PFSK-1 (cell line): ENCODE data around the gene CFAP57.

Experiments
- FOXP2 ChIP-seq: optimal IDR thresholded peaks from 2 replicates; pipeline ENCODE3; 2011; ENCODE audit warnings: borderline replicate concordance, control low read depth, inconsistent platforms; ENCODE audit not compliant: insufficient read depth; ENCODE audit errors: extremely low read length, extremely low read depth
- POLR2AphosphoS5 ChIP-seq: IDR thresholded peaks from 2 replicates; pipeline ENCODE4 v1.6.1; 2012; ENCODE audit warnings: low read depth, mild to moderate bottlenecking, control low read depth, low read length, moderate library complexity
- REST ChIP-seq, 2 experiments: IDR thresholded peaks; 2 replicates each; pipeline versions ENCODE4 v1.6.1 to v1.8.0; 2011 to 2012; ENCODE audit warnings: low read depth in 2 of 2, low read length in 2 of 2, control low read depth in 1 of 2, inconsistent platforms in 1 of 2, mild to moderate bottlenecking in 1 of 2, moderate library complexity in 1 of 2; ENCODE audit not compliant: insufficient read depth in 1 of 2
- SIN3A ChIP-seq: IDR thresholded peaks from 2 replicates; pipeline ENCODE4 v1.6.1; 2012; ENCODE audit warnings: mild to moderate bottlenecking, low read length, moderate library complexity, borderline replicate concordance; ENCODE audit not compliant: insufficient read depth
- TAF1 ChIP-seq: IDR thresholded peaks from 2 replicates; pipeline ENCODE4 v1.6.1; 2012; ENCODE audit warnings: low read length, control low read depth, borderline replicate concordance; ENCODE audit not compliant: insufficient read depth

Gene CFAP57

GRCh38 chr1:43251024-43251423, 78.9 kb downstream of the CFAP57 start:
- no peak for TF ChIP-seq TAF1
- no peak for TF ChIP-seq FOXP2
- no peak for TF ChIP-seq REST (IDR thresholded peaks at IDR 0.05; ENCODE audit: insufficient read depth in 1 of 2, low read depth in 2 of 2, low read length in 2 of 2)

GRCh38 chr1:43252225-43252624, 80.1 kb downstream of the CFAP57 start:
- TF ChIP-seq POLR2AphosphoS5 (no peak), TAF1 (no peak), SIN3A (no peak), FOXP2 (no peak), REST (IDR thresholded peaks at IDR 0.05; ENCODE audit: insufficient read depth in 1 of 2, low read depth in 2 of 2, low read length in 2 of 2) (no peak)

- TF ChIP-seq REST (IDR thresholded peaks at IDR 0.05; ENCODE audit: insufficient read depth in 1 of 2, low read depth in 2 of 2, low read length in 2 of 2), result no peak
- TF ChIP-seq SIN3A, result no peak
- TF ChIP-seq POLR2AphosphoS5, result no peak
- no peak for TF ChIP-seq TAF1
- TF ChIP-seq FOXP2, result no peak
Observed at GRCh38 chr1:43253173-43253572, 81.0 kb downstream of the CFAP57 start.

GRCh38 chr1:43253876-43254275, 81.7 kb downstream of the CFAP57 start:
- no peak for TF ChIP-seq SIN3A
- TF ChIP-seq POLR2AphosphoS5, result no peak
- TF ChIP-seq TAF1, result no peak
- no peak for TF ChIP-seq FOXP2
- TF ChIP-seq REST (IDR thresholded peaks at IDR 0.05; ENCODE audit: insufficient read depth in 1 of 2, low read depth in 2 of 2, low read length in 2 of 2), result no peak

- no peak for TF ChIP-seq POLR2AphosphoS5
- no peak for TF ChIP-seq SIN3A
- no peak for TF ChIP-seq REST (IDR thresholded peaks at IDR 0.05; ENCODE audit: insufficient read depth in 1 of 2, low read depth in 2 of 2, low read length in 2 of 2)
- no peak for TF ChIP-seq FOXP2
- TF ChIP-seq TAF1, result no peak
Observed at GRCh38 chr1:43255438-43256210, 83.5 kb downstream of the CFAP57 start.
